HG03108 (cell line): ENCODE measurements around the gene PRKCD.
A peak's percentile ranks its signal among the peaks of the same experiment; 100 is the strongest.

Experiments used
- ATAC-seq: cut with Tn5 transposase; IDR thresholded peaks from one replicate; pipeline ENCODE4 v1.9.1; 2021; ENCODE audit warnings: moderate library complexity; ENCODE audit not compliant: unreplicated experiment

The PRKCD gene

GRCh38 chr3:53169832-53170324 is 8.9 kb downstream of the PRKCD start:
- ATAC-seq, result no peak

GRCh38 chr3:53170325-53171063 is 9.5 kb downstream of the PRKCD start:
- ATAC-seq, result peak; percentile 38

GRCh38 chr3:53171064-53171418 is 10.0 kb downstream of the PRKCD start:
- ATAC-seq, result no peak

GRCh38 chr3:53171827-53172505 is 11.0 kb downstream of the PRKCD start:
- ATAC-seq, result no peak

DNA sequence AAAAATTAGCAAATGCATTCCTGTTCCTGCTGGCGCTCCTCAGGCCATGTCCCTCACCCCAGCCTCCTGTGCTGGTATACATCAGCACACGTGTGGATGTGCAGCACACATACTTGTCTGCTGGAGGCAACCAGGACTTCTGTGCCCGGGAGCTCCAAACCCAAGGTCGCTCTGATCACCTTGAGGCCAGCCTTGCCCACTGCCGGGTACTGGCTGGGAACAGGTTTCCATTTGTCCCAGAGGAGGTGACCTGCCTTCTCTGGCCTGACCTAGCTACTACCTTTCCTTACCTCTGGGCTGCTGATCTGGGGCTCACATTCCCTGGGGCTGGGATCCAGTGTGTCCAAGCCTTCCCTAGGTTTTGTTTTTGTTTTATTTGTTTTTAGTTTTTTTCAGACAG is 12.1 kb downstream of the PRKCD start:
- ATAC-seq, result no peak

DNA sequence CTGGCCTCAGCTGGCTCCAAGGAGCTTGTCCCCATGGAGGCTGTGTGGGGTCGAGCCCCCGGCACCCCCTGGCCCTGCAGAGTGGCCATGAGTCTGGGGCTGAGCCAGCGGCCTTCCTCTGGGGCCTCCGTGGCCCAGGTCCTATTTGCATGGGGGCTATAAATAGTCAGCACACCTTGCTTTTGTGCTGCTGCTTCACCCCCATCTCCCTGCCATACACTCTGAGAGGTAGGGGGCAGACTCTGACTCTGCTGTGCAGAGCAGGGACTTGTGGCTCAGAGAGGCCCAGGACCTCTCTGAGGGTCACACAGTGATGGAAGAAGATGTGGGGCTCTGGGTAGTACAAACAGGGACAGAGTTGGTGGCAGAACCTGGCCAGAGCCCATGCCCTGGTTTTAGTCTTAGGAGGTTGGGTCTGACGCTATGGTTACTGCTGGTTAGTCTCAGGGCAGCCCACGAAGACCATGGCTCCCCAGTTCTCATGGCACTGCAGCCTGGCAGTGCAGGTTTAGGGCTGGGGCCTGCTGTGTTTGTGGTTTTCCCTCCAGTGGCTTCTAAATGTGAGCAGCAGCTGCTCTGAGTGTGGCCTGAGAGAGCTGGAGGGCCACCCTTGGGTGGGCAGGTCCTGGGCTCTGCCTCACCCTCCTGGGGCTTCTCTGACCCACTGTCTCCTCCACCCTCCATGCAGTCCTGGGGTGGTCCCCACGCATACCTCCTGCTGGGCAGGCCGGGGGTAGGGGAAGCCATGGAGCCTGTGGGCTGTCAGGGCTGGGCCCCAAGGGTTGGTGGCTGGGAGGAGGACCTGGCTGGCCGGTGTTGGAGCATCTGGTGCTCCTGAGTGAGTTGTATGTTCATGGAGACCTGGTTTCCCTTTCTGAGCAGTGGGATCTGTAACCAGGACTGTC is 13.6 kb downstream of the PRKCD start:
- ATAC-seq, result peak; percentile 47

GRCh38 chr3:53175613-53176540 is 14.9 kb downstream of the PRKCD start:
- no peak for ATAC-seq

DNA sequence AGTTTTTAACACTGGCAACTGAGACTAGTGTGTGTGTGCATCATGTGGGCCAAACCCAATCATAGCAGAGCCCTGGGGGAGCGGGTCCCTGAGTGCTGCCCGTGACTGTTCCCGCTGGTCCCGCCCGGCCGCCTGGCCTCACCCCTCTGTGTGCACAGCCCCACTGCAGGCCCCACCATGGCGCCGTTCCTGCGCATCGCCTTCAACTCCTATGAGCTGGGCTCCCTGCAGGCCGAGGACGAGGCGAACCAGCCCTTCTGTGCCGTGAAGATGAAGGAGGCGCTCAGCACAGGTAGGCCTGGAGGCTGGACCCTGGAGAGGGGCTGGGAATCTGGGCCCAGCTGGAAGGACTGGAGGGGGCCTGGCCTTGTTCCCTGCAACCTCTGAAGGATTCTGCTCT is 17.2 kb downstream of the PRKCD start:
- no peak for ATAC-seq

DNA sequence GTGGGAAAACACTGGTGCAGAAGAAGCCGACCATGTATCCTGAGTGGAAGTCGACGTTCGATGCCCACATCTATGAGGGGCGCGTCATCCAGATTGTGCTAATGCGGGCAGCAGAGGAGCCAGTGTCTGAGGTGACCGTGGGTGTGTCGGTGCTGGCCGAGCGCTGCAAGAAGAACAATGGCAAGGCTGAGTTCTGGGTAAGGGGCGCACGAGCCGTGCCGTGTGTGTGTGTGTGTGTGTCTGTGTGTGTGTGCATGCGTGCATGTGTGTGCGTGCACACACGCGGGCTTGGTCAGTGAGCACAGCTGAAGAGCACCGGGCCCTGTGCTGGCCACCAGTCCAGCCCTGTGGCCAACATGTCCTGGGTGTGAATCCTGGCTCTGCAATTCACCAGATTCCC is 18.6 kb downstream of the PRKCD start:
- ATAC-seq, result no peak

DNA sequence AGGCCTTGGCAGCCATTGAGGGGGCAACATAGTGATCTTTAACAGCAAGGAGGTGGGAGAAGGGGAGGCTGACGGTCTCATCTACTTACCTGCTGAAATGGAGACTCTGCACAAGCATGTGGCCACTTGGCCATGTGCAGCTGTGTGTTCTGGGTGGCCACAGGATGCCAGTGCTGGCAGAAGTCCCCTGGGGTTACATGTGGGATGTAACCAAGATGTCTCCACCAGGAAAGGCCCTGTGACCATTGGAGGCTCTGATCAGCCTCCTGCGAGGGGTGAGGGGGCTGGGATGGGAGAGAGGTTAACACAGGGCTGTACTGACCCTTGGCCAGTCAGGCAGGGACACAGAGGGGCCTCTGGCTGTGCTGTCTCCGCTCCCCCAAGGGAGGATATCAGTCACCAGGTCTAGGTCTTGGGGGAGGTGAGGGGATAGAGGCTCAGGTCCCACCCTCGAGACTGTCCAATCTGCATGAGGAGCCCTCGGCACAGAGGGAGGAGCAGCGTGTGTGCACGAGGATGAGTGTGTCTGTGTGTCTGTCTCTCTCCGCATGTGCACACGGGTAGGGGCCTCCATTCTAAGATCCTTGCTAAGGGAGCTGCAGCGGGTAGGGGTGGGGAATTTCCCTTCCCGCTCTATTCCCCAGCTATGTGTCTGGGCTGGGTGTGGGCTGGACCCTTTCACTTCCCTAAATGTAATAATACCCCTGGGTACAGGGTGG is 19.5 kb downstream of the PRKCD start:
- ATAC-seq, result peak; percentile 94

GRCh38 chr3:53181024-53181371 is 20.0 kb downstream of the PRKCD start:
- ATAC-seq, result peak; percentile 4

- no peak for ATAC-seq
Measured at GRCh38 chr3:53181528-53181927, 20.5 kb downstream of the PRKCD start.

DNA sequence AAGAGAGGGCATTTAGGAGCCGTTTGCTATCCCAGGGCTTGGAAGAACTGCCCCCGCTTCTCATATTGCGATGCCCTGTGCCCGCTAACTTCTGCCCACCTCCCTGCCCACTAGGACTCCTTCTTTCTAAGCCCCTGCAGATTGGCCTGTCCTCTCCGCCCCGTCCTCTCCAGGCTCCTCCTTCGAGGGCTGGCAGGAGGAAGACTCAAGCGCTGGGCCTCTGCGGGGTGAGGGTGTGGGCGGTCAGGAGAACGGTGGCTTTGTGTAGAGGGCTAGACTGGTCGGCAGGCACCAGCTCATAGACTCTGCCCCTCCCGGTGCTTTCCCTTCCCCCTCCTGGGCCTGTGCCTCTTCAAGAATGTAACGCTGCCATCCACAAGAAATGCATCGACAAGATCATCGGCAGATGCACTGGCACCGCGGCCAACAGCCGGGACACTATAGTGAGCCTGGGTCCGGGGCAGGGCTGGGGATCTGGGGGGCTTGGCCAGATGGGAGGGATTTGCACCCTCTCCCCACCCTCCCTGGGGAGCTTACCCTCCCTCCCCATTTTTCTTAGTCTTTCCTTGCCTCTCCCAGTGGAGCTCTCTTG is 21.9 kb downstream of the PRKCD start:
- ATAC-seq, result no peak

DNA sequence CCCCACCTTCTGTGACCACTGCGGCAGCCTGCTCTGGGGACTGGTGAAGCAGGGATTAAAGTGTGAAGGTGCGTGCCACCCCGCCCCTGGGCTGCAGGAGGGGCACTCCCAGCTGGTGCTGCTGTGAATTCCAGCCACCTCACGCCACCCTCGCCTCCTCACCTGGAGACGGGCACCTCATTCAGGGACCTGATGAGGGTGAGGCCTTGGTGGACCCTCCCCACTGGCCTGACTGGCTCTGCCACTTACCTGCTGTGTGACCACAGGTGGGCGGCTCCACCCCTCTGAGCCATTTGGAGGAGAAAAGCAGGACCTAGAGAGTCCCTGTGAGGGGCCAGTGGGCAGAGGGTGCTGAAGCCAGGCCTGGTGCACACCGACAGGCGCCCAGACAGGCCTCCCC is 22.5 kb downstream of the PRKCD start:
- ATAC-seq, result no peak

DNA sequence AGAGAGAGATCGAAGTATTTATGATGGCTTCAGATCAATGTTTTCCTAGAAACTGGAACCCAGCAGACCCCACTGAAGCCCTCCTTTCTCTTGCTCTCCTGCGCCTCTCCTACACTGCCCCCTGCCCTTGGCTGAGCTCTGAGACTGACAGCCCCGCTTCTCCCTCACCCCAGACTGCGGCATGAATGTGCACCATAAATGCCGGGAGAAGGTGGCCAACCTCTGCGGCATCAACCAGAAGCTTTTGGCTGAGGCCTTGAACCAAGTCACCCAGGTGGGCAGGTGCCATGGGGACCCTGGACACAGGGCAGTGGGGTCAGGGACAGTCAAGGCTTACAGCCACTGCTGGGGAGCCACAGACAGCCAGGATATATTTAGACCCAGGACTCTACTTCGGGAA is 23.7 kb downstream of the PRKCD start:
- no peak for ATAC-seq

- no peak for ATAC-seq
Measured at GRCh38 chr3:53185761-53186465, 24.9 kb downstream of the PRKCD start.

- ATAC-seq, result no peak
Measured at GRCh38 chr3:53186726-53187125, 25.7 kb downstream of the PRKCD start.

DNA sequence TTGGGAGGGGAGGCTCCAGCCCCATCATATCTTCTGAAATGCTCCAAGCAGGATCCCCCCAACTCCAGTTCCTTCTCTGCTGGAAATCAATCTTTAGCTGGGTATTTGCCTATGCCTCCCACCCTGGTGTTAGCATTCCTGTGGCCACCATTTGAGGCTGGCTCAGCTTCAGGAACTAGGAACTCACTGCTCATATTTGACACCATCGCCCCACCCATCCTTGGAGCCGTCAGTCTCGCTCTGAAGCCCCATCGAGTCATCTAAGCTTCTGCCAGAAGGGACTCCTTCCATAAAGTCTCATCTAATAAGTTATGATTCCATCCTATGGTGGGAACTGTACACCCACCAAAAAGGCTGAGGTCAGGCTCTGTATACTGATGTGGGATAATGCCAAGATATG is 26.4 kb downstream of the PRKCD start:
- ATAC-seq, result no peak

GRCh38 chr3:53188136-53188685 is 27.2 kb downstream of the PRKCD start:
- no peak for ATAC-seq
